ENCODE data around the gene MTUS2. TPM values are rescaled to one million over a fixed set of nuclear protein-coding genes. Genes with fewer than 3 reads are reported as not detected.

The MTUS2 gene
- total and polyA plus RNA-seq, 10 of the 15 experiments (the other 5 are each of a cell fraction or from before 2014, with no cell fraction given), result under 0.01 to 0.05 (median 0.02) TPM; not detected in 6

GRCh38 chr13:29448174-29448573, 628.0 kb downstream of the MTUS2 start:
- Histone ChIP-seq H4K20me1 (ENCODE audit: control insufficient read depth, insufficient read depth) (no peaks in the 10 kb centered on the region), H3K27me3 (replicated peaks in 1 of 2; ENCODE audit: control insufficient read depth in 2 of 2, insufficient read depth in 2 of 2, low read length in 1 of 2) (no peaks in the 10 kb centered on the region; a peak in 1 of 4 replicates), H3K27ac (ENCODE audit: control insufficient read depth, insufficient read depth) (no peak overlapping the region), H3K36me3 (ENCODE audit: control insufficient read depth in 2 of 2, insufficient read depth in 2 of 2, low read length in 1 of 2) (no peaks in the 10 kb centered on the region), H3K4me2 (ENCODE audit: control insufficient read depth, insufficient read depth) (no peak overlapping the region), H3K4me3 (no peak overlapping the region), H3K79me2 (ENCODE audit: control insufficient read depth, insufficient read depth, low read length) (no peaks in the 10 kb centered on the region), H3K9me3 (replicated peaks; ENCODE audit: control insufficient read depth, insufficient read depth, low read length) (no peaks in the 10 kb centered on the region), H3K4me1 (ENCODE audit: control insufficient read depth, insufficient read depth, low read length) (no peaks in the 10 kb centered on the region), H2AFZ (ENCODE audit: control insufficient read depth, low read depth, low read length) (no peak overlapping the region), H3K9ac (ENCODE audit: control insufficient read depth, insufficient read depth, low read length) (no peak overlapping the region)
- SMC1A ChIA-PET (ENCODE audit: uncharacterized antibody, unreplicated experiment), result interaction anchor here (0.7 kb wide), 1 partner anchor 730 kb away, joined by 3 read pairs; no protein-coding TSS in a partner anchor
- no TSS peak for BruUV-seq (replicated peaks)
- FAIRE-seq (no peak), DNase-seq (ENCODE audit: low read depth, low spot score) (no peak), ATAC-seq (no peak)
- CTCF ChIA-PET, result no interaction called here
- RAD21 ChIA-PET (ENCODE audit: unreplicated experiment), result interaction anchor here (0.7 kb wide), 1 partner anchor 55 kb away, joined by 3 read pairs; no protein-coding TSS in a partner anchor
- intact Hi-C loops (cut with micrococcal nuclease; ENCODE audit: unreplicated experiment), result no loop called here
- no peak for TF ChIP-seq JUNB (IDR thresholded peaks at IDR 0.05)
- TF ChIP-seq ZNF207 (IDR thresholded peaks at IDR 0.05; ENCODE audit: borderline replicate concordance), result no peak
- POLR2A ChIA-PET, result no interaction called here
- in situ Hi-C loops (cut with MboI), result no loop called here
- WGBS (ENCODE audit: insufficient coverage, insufficient replicate concordance, low lambda C conversion rate, missing lambda C conversion rate), result 44% methylated on average over 2 of the region's 2 CpGs

GRCh38 chr13:29449726-29450125, 629.6 kb downstream of the MTUS2 start:
- Histone ChIP-seq H3K27ac (ENCODE audit: control insufficient read depth, insufficient read depth) (no peak overlapping the region), H4K20me1 (ENCODE audit: control insufficient read depth, insufficient read depth) (no peaks in the 10 kb centered on the region), H3K9me3 (replicated peaks; ENCODE audit: control insufficient read depth, insufficient read depth, low read length) (no peaks in the 10 kb centered on the region), H2AFZ (ENCODE audit: control insufficient read depth, low read depth, low read length) (no peak overlapping the region), H3K4me2 (ENCODE audit: control insufficient read depth, insufficient read depth) (no peak overlapping the region), H3K4me3 (no peak overlapping the region), H3K27me3 (replicated peaks in 1 of 2; ENCODE audit: control insufficient read depth in 2 of 2, insufficient read depth in 2 of 2, low read length in 1 of 2) (no peaks in the 10 kb centered on the region; a peak in 1 of 4 replicates), H3K79me2 (ENCODE audit: control insufficient read depth, insufficient read depth, low read length) (no peaks in the 10 kb centered on the region), H3K36me3 (ENCODE audit: control insufficient read depth in 2 of 2, insufficient read depth in 2 of 2, low read length in 1 of 2) (no peaks in the 10 kb centered on the region), H3K9ac (ENCODE audit: control insufficient read depth, insufficient read depth, low read length) (no peak overlapping the region), H3K4me1 (ENCODE audit: control insufficient read depth, insufficient read depth, low read length) (no peaks in the 10 kb centered on the region)
- POLR2A ChIA-PET, result no interaction called here
- 35% methylated on average over 7 of the region's 7 CpGs for WGBS (ENCODE audit: insufficient coverage, insufficient replicate concordance, low lambda C conversion rate, missing lambda C conversion rate)
- RAD21 ChIA-PET (ENCODE audit: unreplicated experiment), result no interaction called here
- no TSS peak for BruUV-seq (replicated peaks)
- in situ Hi-C loops (cut with MboI) (no loop called here), intact Hi-C loops (cut with micrococcal nuclease; ENCODE audit: unreplicated experiment) (no loop called here)
- ATAC-seq (no peak), FAIRE-seq (no peak), DNase-seq (ENCODE audit: low read depth, low spot score) (no peak)
- SMC1A ChIA-PET (ENCODE audit: uncharacterized antibody, unreplicated experiment), result interaction anchor here (1.2 kb wide), 1 partner anchor 24 kb away, joined by 3 read pairs; no protein-coding TSS in a partner anchor
- CTCF ChIA-PET, result interaction anchor here (1.0 kb wide), 1 partner anchor 23 kb away, joined by 3 read pairs; no protein-coding TSS in a partner anchor
- TF ChIP-seq ZZZ3 (IDR thresholded peaks at IDR 0.05; ENCODE audit: control insufficient read depth, insufficient read length, low read depth) (no peak), TCF12 (IDR thresholded peaks at IDR 0.05; ENCODE audit: low read depth, low read length) (no peak), ZNF592 (IDR thresholded peaks at IDR 0.05) (no peak), RBBP5 (conservative IDR thresholded peaks at IDR 0.05) (no peak), SIN3A (IDR thresholded peaks at IDR 0.05; ENCODE audit: low read depth, low read length) (no peak), SMAD5 (IDR thresholded peaks at IDR 0.05; ENCODE audit: low read depth) (no peak), MAX (IDR thresholded peaks at IDR 0.05; ENCODE audit: low read depth, low read length) (no peak), TARDBP (IDR thresholded peaks at IDR 0.05; ENCODE audit: borderline replicate concordance) (no peak), CHD4 (IDR thresholded peaks at IDR 0.05) (no peak), CBX5 (IDR thresholded peaks at IDR 0.05; ENCODE audit: low read depth) (no peak)
- TF ChIP-seq, protein P1, sequence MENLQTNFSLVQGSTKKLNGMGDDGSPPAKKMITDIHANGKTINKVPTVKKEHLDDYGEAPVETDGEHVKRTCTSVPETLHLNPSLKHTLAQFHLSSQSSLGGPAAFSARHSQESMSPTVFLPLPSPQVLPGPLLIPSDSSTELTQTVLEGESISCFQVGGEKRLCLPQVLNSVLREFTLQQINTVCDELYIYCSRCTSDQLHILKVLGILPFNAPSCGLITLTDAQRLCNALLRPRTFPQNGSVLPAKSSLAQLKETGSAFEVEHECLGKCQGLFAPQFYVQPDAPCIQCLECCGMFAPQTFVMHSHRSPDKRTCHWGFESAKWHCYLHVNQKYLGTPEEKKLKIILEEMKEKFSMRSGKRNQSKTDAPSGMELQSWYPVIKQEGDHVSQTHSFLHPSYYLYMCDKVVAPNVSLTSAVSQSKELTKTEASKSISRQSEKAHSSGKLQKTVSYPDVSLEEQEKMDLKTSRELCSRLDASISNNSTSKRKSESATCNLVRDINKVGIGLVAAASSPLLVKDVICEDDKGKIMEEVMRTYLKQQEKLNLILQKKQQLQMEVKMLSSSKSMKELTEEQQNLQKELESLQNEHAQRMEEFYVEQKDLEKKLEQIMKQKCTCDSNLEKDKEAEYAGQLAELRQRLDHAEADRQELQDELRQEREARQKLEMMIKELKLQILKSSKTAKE (IDR thresholded peaks at IDR 0.05; ENCODE audit: low read depth, poor library complexity, severe bottlenecking), result no peak
